Measurements from ENCODE around the gene MRPS22.

MRPS22 gene

DNA sequence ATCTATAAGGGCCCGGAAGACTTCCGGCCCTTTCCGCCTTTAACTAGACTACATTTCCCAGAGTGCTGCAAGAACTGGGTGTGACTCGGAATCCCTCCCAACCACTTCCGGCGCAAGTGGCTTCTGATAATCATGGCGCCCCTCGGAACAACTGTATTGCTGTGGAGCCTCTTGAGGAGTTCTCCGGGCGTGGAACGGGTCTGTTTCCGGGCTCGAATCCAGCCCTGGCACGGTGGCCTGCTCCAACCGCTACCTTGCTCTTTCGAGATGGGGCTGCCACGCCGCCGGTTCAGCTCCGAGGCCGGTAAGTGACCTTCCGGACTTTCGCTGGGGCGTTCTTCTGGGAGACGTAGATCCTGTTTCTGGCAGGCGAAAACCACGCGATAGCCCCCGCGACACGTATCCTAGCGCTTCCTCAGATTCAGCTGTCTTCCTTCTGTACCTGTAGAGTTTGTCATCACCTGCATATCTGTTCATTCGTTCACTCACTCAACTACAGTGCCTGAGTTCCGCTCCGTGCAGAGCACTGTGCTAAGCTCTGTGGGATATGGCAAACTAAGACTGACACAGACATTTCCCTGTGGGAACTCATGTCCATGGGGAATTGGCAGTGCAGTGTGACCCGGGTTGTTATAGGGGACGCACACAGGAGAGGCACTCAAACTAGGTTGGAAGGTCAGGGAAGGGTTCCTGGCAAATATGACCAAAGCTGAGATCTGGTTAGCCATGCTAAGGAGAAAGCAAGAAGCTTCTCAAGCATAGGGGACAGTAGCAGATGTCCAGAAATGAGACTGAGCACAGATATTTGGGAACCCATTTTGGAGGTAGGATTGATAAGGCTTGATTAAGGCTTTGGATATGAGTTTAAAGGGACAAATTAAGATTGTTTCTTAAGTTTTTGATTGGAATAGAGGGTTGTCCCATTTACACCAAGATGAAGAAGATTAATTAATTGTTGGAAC is at the start of gene MRPS22:
Gene MRPS22 (plus strand): TSS at position 126 of the 962 bp plus-strand sequence. CDS start 7 bp downstream, at position 133.
- DNase-seq (ENCODE audit: low spot score) = peak; percentile 90

DNA sequence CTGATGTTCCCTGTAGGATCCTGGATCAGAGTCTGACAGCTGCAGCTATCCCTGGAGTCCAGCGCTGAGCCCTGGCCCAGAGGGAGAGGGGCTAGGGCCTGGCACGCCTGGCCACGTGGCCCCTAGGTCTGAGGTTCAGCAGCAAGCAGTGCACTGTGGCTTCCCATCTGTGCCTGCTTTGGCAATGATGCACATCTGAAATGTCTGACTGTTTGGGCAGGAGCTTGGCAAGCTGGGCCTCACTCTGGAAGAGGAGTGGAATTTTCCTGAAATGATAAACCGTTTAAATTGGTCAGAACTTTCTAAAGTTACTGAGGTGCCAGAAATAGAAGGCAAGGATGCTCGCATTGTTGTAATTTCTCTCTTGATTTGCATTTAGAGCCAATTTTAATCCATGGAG is 48.8 kb upstream of the MRPS22 start:
- DNase-seq (ENCODE audit: low spot score) = no peak

DNA sequence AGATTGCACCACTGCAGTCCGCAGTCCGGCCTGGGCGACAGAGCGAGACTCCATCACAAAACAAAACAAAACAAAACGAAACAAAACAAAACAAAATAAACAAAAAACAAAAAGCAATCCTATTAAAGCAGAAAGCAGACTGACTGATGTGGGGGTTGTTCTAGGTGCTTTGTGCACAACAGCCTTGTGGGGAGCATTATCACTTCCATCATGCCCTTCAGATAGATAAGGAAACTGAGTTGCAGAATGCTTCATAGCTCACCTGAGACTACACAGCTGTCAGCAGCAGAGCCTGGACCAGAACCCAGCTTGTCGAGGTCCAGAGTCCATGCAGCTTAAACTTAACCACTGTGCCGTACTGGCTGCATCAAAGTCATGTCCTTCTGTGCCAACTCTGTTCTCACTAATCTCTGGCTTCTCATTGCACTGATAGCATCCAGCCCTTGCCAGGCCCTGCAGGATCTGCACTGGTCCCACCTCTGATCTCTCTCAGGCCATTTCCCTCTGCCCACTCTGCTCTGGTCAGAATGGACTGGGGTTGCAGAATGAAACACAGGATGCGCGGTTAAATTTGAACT is 47.6 kb upstream of the MRPS22 start:
- DNase-seq (ENCODE audit: low spot score) = no peak

DNA sequence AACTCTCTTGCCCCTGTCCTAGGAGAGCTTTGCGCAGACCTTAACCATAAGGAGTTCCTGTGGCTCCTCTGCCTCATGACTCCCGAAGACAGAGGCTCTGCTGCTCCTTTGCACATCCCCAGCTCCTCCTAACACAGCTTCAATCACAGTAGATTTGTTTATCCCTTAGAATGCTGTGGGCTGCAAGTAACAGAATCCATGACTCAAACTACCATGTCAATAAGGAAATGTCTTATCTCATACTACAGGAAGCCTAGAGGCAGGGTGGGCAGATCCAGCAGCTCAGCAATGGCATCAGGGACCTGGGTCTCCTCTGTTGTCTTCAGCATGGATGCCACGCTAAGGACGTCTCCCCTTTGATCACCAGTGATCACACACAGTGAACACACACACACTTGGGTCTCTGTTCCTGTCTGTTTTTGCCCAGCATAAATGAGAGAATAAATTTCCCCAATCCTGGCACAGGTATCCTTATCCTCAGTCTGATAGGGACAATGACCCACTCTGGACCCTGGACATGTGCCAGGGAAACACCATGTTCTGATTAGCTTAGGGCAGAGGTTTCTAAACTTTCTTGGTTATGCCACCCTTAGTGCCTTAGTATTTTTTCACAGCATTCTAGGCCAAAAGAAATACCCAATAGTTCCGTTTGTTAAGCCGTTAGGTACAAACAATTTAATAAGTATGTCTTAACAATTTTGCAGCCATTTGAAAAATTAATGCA is 46.1 kb upstream of the MRPS22 start:
- peak; percentile 27 for DNase-seq (ENCODE audit: low spot score)

DNA sequence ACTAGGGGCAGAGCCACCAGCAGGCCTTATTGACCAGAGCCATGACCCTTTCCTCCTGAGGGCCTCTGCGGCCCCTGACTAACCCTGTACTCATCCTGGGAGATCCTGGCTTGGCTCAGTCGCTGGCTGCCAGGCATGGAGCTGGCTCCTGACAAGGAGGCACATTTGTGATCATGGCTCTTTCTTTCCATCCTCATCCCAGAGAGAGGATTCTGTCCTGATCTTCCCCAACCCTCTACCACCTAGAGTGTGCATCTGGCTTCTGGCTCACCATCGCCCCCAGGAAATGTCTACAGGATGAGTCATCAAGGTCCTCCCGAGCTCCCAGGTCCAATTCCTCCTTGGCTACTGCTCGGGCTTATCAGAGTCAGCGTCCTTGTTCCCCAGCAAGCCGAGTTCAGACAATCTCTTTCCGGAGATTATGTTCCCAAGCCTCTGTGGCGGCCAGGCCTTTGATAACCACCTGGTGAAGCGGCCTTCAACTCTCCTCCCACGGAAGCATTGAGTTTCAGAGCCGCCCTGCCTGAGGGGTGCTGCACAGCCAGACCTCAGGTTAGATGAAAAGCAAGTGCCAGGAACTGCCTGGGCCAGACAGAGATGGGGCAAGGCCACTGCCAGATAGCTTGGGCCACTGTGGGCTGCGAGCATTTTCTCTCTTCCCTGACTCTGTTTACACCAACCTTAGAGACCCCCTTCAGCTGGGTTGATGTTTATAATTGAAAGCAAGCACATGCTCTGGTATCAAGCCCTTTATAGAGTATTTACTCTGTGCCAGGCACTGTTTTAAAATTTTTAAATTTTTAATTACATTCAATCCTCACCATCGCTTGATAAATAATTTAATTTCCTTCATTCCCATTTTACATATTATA is 44.3 kb upstream of the MRPS22 start:
- peak; percentile 85 for DNase-seq (ENCODE audit: low spot score)

DNA sequence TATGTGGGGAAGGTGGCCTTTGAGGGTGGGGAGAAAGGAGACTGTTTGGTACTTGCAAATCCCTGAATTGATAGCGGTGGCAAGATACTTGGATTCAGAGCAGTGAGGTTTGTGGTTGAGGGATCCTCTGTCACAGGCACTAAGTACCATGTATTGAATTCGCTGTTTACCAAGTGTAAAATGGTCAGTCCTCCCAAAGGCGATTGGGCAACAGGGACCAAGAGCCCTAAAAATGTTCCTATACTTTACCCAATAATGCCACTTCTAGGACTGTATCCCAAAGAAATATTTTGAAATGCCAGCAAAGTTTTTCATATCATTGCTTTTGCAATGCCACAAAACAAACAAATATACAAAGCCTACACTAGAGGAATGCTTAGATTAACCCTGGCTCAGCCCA is 43.4 kb upstream of the MRPS22 start:
- no peak for DNase-seq (ENCODE audit: low spot score)

DNA sequence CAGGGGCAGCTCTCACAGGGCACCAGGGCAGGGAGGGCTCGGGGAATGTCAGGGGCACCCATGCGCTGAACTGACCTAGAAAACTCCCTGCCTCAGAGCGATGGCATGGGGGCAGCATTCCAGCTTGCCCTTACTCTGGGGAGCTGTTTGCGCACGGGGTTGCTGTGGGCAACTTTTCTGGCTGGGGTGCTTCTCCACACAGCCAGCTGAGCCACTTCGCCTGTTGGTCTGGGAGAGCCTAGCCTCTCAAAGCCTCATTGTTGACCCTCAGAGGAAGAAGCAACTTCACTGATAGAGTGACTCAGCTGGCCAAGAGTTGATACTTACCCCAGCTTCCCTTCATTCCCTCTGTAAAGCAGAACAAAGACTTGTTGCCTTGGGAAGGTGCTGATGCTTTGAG is 42.6 kb upstream of the MRPS22 start:
- peak; percentile 73 for DNase-seq (ENCODE audit: low spot score)

DNA sequence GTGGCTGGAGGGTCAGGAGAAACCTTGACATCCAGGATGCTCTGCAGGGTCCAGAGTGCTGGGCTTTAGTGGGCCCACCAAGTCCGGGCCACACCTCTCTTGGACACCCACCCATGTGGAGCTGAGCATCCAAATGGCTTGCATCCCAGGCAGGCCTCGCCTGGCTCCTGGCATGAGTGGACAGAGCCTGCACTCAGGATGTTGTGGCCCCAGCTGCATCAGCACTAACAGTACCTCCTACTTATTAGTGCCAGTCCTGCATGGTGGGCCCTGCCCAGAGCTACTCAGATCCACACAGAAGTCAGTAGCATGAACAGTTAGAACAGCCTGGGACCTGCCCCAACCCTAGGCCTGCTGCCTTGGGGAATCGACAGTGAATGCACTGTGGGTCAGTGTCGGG is 42.2 kb upstream of the MRPS22 start:
- DNase-seq (ENCODE audit: low spot score) = no peak

DNA sequence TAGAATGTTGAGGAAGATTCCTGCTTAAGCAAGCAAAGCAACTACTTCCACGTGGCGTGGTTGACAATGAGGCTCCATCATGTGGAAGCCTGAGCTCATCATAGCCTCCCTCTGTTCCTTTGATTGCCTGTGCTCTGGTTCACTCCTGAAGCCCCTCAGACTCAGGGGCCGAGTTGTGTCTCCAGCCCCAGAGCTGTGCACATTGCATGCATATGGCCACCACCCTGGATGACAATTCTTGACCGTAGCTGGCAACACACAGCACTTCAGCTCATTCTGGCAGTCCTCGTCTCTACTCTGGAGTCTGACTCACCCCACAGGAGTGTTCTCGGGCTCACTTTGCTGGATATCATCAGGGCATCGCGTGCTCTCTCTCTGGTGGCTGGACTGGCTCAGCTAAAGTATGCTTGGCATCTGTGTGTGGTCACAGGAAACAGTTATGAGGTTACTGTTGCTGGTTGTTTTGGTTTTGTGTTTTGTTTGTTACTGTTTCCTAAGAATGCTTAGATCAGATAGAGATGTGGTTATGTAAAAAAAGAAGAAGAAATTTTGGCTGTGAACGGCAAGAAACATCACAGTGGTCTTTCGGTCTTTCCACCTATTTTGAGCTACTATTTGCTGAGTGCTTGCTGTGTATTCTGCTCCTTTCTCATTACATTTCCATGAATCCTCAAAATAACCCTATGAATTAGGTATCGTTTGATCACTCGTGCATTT is 41.6 kb upstream of the MRPS22 start:
- peak; percentile 99 for DNase-seq (ENCODE audit: low spot score)

DNA sequence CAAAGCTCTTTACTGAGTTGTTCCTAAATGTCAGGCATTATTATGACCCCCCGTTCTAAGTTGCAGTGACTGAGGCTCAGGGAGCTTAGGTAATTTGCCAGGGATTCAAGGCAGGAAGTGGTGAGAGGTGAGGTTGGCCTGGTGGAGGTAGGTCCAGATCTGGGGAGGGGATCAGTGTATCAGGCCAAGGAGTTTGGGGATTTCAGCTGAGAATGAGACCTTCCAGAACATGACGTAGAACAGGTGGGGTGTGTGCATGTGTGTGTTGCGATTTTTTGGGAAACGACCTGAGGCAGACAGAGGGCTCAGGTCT is 41.1 kb upstream of the MRPS22 start:
- DNase-seq (ENCODE audit: low spot score) = peak; percentile 73

DNA sequence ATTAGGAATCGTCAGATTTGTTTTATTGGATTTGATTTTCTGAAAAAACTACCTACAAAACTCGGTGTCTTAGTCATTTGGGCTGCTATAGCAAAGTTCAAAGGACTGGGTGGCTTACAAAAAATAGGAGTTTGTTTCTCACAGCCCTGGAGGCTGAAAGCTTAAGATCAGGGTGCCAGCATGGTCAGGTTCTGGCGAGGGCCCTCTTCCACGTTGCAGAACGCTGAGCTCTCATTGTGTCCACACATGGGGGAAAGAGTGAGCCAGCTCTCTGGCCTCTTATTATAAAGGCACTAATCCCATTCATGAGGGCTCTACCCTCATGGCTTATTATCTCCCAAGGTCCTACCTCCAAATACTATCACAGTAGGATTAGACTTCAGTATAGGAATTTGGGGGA is 40.6 kb upstream of the MRPS22 start:
- DNase-seq (ENCODE audit: low spot score) = no peak

DNA sequence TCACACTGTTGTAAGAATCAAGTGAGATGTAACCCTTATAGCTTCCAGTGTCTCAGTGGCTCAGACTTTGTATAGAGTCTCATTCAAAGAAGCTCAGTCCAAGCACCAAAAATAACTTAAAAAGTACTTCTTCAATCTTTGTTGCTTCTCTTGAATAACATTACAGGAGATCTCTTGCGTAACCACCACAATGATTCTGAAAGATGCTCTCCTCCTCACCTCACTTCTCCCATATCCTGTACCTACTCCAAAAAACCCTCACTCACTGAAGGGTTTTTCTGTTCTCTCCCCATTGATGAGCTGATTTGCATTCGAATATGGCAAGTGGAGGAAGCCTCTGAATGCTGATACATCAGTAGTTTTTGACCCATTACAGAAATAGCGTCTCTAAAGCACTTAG is 39.4 kb upstream of the MRPS22 start:
- DNase-seq (ENCODE audit: low spot score) = no peak

DNA sequence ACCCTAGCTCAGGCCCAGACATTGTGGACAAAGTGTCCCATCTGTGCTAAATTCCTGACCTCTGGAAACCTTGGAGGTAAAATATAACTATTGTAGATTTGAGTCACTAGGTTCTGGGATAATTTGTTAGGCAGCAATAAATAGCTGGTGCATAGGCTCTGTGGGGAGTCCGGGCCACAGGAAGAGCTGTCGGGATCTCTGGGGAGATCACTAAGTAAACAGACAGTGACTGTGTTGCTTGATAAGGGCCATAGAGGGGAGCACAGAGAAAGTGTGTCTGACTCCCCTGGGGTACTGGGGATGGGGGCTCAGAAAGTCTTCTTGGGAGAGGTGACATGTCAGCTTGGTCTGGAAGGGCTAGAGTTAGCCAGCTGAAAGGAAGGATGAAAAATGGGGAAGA is 37.7 kb upstream of the MRPS22 start:
- DNase-seq (ENCODE audit: low spot score) = no peak

DNA sequence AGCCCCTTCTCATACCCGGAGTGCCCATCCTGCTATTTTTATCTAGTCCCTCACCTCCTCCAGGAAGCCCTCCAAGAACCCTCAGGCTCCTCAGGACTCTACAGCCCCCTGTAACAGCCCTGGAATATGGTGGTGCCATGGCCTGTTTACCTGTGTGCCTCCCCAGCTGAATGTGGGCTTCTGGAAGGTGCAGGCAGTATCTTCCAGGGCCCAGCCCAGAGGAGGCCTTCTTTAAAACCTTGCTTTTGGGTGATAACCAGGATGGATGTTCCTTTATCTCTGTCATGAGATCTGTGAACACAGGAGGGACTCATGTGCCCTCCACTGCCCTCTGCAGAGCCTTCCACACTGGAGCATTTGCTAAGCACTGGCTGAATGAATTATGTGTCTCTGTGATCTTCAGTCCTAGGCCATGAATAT is 36.7 kb upstream of the MRPS22 start:
- DNase-seq (ENCODE audit: low spot score) = no peak

DNA sequence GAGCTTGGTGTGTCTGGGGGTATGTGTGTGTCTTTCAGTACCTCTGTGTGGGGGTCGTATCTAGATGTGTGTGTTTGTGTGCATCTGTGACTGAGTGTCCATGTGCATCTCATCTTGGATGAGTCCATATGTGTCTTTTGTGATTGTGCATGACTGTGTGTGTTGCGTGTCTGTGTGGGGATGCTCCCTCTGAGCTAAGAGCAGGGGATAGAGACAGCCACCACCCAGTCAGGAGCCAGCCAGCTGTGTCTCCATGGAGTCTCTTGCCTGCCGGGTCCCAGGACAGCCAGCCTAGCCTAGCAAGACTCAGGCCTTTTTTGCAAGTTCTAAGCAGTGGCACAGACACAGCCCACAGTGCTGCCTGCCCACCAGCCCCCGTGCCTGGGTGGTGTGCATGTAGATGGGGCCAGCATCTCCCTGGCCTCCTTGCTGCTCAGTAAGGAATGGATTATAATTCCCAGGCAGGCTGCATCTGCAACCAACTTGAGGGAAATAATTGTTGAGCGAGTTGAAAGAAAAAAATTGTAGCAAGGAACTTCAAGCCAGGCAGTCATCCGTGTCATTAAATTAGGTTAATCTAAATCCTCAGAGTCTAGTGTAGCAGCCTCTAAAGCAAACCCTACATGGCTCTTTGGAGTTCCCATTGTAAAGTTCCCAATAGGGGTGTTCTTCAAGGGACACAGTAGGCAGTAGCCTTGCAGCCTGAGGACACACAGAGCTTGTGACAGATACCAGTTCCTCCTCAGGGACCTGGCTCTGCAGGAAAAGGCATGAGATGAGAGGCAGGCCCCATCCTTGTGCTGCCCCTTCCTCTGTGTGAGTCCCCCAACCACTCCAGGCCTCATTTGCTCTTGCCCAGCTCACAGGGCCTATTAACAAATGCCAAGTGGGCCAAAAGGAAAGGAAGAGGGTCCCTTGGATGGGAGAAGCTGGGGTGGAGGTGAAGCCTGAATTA is 35.9 kb upstream of the MRPS22 start:
- no peak for DNase-seq (ENCODE audit: low spot score)

DNA sequence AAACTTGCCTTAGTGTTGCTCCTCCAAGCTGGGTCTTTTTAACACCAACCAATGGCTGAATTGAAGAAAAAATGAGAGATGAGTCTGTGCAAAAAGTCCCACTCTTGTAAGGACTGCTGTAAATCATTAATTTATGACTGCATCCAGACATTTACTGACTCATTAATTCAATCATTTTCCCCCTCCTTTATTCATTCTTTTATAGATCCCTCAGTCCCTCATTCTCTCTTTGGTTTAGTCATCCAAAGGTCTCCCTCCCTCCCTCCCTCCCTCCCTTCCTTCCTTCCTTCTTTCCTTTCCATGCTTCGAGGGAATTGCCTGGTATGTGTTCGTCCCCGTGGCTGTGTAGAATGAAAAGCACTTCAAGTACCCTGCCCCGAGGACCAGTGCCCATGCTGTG is 35.3 kb upstream of the MRPS22 start:
- peak; percentile 95 for DNase-seq (ENCODE audit: low spot score)

DNA sequence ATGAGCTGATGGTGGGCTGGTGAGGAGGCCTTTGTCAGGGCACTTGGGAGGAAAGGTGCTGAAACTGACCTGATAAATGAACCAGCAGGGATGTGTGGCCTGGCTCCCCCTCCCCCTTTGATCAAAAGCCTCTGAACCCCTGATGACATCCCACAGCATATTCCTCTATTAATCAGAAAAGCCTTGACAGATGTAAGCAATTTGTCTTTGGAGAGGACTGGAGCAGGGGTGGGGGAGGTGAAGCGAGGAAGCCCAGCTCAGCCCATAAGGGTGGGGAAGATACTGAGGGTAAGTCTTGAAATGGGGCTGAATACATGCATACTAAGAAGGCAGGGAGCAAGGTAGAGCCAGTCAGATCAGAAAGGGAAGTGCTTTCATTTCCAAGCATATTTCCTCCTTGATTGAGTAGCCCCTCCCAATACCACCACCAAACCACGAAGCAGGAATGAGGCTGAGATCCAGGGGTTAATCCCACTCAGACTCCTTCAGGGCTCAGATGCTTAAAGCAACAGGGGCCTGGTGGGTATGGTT is 34.7 kb upstream of the MRPS22 start:
- DNase-seq (ENCODE audit: low spot score) = peak; percentile 76

DNA sequence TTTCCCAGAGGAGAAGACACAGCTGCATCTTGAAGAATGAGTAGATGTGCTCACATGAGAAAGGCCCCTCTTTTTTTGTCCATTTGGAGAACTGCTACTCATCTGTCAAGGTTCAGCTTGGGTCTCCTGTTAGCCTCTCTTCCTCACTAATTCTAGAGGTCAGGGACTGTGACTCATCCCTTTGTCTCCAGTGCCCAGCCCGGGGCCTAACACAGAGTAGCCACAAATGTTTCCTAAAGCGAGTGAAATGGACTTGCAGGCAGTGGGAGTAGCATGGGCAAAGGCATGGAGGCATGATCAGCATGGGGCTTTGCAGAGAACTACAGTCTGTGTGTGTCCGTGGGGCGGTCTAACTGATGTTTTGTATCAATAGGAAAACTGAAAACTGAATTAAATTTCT is 33.9 kb upstream of the MRPS22 start:
- peak; percentile 81 for DNase-seq (ENCODE audit: low spot score)

DNA sequence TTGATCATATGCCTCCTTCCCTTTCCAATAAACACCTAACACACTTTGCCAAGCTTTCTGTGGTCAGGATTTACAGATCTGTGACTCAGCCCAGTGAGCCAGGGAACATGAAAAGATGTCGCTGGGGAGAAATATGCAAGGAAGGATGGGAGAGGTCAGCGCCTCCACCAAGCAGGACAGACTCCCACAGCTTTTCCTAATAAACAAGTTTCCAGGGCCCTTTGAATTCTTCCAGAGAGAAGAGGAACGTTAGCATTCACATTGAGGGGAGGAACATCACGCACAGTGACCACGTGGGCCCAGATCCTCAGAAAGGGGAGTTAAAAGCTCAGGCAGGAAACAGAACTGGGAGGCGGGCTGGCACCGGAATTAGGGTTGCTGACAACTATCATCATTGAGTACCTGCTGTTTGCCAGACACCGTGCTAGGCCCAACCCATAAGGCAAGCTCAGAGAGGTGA is 33.3 kb upstream of the MRPS22 start:
- peak; percentile 82 for DNase-seq (ENCODE audit: low spot score)

DNA sequence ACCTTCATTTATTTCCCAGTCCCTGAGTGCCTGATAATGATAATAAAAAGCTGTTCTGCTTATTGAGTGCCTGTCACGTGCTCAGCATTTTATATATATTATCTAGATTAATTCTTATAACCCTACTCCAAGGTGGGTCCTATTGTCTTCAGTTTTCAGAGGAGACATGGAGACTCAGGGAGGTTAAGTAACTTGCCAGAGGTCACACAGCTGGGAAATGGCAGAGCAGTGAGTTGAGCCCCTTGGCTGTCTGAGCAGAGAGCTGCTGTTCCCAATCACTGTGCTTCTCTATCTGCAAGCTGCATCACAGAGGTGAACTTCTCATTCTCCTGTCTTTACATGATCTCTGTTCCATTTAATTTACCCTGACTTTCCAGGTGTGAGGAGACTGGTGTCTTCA is 32.3 kb upstream of the MRPS22 start:
- no peak for DNase-seq (ENCODE audit: low spot score)

Measured in kidney tubule cell (primary cell).